Stimulated activated CD4-positive, alpha-beta T cell treated with anti-CD3 and anti-CD28 coated beads, Interleukin-1b, Interleukin-23, amount 100 ng/mL, for 24 hours (primary cell): Measurements from ENCODE around the gene PASK.

Source experiments
- DNase-seq, 4 experiments: peaks; one replicate each; pipeline ENCODE4 v3.0.0-alpha.2; 2020; ENCODE audit warnings: low read depth in 4 of 4, low spot score in 1 of 4

PASK gene

DNA sequence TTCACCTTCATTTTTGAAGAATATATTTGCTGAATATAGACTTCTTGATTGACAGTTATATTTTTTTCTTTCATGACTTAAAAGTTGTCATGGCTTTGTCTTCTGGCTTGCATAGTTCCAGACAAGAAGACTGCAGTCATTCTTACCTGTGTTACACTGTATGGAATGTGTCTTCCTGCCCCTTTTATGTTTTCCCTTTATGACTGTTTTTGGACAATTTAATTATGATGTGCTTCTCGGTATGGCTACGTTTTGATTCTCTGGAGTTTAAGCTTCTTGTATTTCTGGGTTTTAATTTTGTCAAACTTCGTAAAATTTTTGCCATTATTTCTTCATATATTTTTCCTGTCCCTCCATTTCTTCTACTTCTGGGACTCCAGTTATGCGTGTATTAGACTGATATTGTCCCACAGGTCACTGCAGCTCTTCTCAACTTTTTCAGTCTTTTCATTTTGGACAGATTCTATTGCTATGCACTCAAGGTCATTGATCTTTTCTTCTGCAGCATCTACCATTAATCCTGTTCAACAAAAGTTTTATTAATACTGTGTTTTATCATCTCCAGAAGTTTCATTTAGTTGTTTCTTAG lies 64.3 kb downstream of the PASK start:
- no peak for DNase-seq

DNA sequence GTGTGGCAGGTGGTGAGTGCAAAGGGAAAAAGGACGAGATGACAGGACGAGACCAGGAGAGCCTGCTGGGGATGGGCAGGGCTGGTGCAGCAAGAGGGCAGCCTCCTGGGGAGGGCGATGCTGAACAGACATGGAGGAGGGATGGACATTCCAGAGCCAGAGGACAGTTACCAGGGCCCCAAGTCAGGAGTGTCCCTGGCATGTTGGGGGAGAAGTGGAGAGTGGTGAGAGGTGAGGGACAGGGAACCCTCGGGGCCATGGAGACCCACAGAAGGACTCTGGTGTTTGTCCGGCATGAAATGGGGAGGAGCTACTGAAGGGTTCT lies 66.2 kb downstream of the PASK start:
- no peak for DNase-seq

DNA sequence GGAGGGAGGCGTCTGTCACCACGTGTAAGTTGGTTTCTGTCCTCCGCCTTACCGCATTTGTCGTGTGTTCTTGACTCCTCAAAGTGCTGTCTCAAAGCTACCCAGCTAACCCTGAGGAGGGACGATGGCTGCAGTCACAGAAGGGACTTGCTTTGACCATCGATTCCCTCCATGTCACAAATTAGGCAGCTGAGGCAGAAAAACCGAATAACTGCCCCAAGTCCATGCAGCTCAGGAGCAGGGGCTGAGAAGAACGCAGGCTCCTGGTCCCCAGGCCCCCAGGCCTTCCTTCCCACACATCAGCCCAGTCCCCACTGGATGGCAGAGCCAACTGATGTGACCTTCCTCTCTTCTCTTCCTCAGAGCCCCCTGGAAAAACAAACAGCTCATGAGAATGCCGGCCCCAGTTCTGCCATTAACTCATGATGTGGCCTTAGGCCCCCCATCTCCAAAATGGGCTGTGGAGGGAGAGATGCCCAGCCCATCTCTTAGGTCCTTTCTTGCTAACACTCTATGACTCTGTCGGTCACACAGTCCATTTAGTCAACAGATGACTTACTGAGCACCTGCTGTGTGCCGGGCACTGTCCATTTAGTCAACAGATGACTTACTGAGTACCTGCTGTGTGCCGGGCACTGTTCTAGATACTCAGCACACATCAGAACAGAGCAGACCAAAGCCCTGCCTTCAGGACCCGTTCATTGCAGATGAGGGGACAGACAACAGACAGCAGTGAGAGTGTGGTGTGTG lies 66.8 kb downstream of the PASK start:
- no peak for DNase-seq

DNA sequence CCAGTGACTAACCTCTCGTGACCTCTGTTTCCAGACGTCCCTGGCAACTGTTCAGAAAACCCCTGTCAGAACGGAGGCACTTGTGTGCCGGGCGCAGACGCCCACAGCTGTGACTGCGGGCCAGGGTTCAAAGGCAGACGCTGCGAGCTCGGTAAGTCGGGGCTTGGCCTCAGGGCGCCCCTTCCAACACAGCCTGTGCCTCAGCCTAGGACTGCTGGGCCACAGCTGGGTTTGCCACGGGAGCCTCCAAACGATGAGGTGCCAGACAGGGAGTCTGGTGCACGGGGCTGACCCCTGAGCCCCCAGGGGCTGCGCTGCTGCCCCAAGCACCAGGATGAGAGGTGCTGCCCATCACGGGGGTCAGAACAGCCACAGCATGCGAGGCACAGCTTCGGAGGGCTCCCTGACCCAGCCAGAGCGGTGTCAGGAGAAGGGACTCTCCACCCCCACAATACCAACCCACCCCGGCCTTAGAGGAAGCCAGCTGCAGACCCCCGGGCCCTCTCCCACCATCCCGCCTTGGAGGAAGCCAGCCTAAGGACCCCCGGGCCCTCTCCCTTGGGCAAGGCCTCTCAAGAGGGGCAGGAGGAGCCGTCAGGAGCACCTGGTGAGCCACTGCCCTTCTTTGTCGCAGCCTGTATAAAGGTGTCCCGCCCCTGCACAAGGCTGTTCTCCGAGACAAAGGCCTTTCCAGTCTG lies 67.5 kb downstream of the PASK start:
- DNase-seq, result no peak

DNA sequence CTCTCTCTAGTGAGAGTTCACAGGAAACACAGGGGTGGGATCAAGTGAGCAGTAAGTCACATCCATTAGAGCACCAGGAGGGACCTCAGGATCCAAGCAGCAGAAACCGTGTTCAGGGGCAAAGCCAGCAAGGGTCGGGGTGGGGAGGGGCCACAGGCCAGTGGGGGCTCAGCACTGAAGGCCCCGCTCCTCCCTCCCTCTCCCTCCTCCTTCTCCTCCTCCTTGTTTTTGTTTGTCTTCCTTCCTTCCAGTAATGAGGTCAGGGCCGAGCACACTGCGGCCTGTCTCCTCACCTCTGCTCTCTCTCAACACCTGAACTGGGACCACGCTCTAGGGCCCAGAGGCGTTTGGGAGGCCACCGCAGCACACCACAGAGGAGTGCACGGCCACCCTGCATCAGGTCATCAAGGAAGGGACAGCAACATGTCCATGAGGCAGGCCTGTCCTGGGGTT lies 68.1 kb downstream of the PASK start:
- DNase-seq, result no peak

DNA sequence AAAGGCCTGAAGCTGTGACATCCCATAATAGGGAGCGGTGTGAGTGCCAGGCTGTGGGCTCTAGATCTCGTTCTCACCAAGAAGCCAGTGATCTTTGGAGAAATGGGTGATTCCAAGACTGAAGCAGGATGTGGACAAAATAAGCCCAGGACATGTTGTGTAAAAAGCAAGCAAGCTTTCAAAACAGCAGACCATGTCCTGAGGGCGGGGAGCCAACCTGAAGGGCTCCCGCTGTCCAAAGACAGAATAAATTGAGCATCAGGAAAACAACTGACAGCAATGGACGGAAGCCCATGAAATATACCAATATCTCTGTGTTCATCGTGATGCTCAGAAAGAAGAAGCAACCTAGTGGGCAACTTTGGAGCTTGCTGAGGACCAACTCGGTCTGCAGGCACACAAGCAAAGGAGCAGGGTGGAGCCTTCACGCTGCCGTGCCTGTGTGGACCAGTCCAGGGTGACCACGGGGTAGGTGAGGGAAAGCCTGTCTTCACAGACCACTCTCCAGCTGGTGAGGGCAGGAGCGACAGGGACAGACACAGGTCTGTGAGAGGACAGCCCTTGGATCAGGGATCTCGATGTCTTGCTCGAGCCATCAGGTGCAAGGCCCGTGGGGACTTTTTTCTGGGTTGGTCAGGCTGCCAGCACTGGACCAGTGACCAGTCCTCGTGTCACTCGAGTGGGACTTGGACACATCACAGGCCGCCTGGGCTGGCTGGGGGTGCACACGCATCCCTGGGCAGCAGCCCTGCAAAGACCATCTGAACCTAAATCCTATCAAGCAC lies 68.7 kb downstream of the PASK start:
- DNase-seq, result no peak

DNA sequence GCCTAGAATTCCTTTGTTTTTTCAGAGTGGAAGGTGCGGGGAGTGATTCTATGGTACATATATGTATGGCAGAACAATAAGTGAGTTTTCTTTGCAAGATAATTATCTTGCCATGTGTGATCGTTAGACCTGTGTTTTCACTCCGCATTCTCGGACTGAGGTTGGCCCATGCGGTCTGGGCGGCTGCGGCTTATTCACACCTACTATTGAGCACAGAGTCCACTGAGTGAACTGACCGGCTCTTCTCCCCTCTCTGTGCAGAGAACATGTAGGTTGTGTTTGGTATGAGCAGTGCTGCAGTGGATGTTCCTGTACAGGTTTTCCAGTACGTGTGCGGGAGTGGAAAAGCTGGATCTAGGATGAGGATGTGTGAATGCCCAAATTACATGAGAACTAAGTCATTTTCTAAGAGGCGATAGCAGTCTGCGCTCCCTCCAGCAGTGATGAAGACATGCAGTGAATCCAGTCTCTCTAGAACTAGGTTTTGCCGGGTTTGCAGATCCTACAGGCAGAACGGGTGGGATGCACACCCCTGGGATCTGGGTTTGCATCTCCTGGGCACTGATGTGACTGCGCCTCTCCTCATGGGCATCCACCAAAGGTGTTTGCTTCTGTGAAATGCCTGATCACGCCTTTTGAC lies 74.3 kb downstream of the PASK start:
- DNase-seq, result no peak

DNA sequence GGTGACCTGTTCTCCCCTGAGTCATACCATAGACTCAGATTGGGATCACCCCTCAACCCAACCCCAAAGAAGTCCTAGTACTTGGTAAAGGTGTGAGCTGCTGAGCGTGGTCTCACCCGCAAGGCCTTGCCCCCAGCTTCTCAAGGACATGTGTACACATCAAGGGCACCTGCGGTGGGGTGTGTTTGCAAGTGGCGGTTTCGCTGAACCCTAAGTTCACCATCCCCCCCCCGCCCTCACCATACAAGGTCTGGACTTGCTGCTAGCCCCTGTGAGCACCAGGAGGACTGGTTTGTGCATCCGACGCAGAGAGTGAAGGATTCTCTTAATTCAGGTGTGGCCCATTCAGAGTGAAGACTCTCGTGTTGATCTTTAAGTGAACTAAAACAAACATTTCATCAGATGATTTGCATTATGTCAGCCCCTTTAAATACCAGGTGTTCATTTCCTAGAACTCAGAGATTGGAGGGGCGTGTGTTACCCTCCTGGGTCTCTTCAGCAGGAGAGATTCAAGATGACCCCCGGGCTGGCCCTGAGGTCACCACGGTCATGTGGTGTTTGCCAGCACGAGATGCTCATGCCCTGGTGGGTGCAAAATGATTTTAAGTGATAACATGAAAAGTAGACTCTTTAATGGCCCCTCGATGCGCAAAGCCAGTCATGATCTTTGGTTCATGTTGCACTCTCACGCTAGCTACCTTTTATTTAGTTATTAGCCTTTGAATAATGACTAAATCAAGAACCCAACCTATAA lies 75.0 kb downstream of the PASK start:
- no peak for DNase-seq

DNA sequence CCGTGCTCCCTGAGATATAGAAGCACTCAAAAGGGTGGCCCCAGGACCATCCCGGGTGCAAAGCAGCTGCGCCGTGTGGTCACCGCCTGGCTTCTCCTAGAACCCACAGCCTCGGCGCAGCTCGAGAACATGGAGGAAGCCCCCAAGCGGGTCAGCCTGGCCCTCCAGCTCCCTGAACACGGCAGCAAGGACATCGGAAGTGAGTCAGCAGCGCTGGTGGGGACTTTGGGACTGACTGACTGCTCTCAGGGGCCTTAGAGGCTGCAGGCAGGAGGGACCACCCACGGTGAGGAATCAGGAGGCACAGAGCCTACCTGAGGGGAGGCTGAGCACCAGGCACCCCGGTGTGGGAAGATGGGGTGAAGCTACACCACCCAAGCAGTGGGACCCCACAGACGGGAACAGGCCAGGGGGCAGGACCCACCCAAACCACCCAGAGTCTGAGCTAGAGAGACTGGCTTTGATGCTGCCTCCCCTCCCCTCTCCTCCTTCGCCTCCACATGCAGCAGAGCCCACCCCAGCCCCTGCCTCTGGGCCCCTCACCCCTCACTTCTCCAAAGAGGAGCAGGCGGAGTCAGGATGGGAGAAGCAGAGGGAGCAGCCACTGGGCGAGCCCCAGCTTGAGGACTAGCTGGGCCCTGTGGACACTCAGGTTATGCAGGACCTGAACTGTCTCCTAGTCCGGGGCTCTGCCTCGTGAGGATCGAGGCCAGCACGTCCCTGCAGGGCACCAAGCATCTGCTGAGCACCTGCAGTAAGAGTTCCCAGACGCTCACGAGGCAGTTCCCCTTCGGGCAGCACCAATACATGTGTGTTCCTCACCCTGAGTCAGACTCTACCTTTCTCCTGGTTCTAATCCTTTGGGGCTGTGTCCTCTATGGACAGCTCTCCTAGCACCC lies 75.9 kb downstream of the PASK start:
- no peak for DNase-seq

DNA sequence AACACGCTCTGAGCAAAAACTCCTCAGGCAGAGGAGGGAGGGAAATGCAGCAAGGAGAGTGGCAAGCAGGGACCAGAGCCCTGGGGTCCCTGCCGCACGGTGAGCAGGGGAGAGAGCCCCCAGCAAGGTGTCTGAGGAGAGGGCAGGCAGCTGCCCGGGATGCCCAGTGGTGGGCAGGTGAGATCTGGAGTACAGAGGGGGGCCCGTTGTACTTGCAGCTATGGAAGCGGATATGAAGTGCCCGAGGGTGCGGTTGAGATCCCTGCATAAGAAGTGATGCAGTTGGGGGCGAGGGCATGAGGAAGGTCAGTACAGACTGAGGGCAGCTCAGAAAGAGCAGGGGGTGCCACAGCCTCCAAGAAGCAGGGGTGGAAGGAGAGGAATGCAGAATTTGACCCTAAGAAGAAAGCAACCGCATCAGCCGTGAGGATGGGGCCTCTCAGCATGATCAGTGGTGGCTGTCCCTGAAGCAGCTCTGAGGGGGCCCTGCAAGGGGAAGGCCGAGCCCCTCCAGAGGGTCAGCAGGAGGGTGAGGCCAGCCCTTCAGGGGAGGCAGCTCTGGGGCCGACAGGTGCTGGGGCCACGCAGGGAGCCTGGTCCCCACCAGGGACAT lies 76.6 kb downstream of the PASK start:
- no peak for DNase-seq

DNA sequence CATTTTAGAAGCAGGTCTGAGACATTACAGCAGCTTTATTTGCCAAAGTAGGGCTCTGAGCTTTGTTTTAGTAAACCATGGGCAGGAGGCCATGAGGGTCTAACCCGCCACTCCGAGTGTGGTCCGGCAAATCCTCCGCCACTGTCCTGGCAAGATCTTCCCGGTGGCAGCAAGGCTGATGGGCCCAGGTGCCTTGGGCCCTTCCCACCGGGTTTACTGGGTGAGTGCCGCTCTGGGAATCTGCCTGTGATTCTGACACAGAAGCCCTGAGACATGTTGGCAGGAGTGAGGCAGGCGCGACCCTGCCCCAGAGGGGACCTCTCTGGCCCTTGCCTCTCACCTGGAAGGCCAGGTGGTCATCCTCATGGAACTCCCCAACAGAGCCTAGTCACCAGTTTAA lies 77.1 kb downstream of the PASK start:
- no peak for DNase-seq

DNA sequence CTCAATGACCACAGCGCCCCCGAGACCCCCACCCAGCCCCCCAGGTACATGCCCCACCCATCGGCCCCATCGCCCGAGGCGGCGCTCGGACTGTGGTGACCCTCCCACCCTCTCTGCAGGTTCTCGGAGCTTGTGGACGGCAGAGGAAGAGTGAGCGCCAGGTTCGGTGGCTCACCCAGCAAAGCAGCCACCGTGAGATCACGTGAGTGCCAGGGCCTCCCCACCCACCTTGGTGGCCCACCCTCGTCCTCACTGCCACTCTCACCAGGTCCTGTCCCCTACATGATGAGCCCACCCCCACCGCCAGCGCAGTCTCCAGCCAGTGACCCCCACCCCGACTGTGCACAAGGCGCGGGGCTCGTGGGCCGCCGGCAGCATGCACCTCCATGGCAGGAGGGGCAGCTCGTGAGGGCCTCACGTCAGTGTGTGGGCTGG lies 77.6 kb downstream of the PASK start:
- no peak for DNase-seq

DNA sequence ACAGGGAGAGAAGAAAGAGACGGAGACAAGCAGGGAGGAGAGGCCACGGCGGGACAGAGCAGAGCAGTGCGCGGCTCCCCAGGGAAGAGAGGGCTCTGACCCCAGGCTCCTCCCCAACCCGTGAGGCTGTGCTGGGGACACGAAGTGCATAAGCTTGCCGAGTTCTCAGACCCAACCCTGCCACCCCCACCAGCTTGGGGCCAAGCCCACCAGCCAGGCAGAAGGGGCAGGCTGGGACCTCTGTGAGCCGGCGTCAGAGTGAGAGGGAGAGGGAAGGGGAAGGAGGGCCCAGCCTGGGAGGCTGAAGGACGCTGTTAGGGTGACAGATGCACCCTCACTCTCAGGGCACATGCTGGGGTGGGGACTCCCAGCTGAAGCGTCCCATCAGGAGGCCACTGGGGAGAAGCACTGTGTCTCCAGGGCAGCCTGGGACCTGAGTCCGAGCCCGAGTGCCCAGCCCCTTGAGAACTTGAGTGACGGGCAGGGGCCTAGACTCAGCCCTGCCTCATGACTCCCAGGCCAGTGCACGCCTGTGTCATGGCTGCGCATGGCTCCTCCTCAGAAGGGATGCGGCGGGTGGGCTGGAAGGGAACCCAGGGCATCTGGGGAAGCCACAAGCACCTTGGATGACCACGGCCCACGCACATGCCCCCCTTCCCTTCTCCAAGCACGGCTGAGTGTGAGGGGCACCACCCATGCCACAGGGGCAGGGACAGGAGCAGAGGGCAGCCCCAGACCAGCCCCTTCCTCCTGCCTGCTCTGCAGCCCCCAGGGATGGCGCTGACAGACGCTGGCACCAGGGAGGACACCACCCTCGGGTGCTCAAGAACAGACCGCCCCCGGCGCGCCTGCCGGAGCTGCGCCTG lies 78.2 kb downstream of the PASK start:
- DNase-seq, result no peak

DNA sequence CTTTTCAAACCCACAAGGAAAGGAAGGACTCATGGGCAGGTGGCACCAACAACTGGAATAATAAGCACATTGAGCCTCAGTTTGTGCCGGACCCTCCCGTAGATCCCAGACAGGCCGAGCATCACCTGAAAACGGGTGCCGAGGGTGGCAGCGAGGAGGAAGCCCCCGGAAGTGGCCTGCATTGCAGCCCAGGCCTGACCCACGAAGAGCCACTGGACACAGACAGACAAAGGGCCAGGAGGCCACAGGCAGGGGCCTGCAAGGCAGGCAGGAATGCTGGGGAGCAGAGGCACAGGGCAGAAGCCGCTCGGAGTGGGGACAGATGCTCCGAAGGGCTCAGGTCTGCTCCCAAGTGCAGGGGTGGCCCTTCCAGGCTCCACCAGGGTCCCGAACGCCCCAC lies 78.9 kb downstream of the PASK start:
- no peak for DNase-seq

DNA sequence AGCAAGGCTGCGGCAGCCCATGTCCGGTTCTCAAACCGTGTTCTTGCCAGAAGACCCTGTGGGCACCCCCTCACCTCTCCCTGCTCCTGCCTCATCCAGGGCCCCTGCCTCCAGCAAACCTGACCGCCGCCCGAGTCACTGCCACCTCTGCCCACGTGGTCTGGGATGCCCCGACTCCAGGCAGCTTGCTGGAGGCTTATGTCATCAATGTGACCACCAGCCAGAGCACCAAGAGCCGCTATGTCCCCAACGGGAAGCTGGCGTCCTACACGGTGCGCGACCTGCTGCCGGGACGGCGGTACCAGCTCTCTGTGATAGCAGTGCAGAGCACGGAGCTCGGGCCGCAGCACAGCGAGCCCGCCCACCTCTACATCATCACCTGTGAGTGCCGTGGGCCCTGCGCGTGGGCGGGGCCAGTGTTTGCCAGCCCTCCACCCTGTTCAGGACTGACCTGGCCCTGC lies 79.4 kb downstream of the PASK start:
- no peak for DNase-seq

DNA sequence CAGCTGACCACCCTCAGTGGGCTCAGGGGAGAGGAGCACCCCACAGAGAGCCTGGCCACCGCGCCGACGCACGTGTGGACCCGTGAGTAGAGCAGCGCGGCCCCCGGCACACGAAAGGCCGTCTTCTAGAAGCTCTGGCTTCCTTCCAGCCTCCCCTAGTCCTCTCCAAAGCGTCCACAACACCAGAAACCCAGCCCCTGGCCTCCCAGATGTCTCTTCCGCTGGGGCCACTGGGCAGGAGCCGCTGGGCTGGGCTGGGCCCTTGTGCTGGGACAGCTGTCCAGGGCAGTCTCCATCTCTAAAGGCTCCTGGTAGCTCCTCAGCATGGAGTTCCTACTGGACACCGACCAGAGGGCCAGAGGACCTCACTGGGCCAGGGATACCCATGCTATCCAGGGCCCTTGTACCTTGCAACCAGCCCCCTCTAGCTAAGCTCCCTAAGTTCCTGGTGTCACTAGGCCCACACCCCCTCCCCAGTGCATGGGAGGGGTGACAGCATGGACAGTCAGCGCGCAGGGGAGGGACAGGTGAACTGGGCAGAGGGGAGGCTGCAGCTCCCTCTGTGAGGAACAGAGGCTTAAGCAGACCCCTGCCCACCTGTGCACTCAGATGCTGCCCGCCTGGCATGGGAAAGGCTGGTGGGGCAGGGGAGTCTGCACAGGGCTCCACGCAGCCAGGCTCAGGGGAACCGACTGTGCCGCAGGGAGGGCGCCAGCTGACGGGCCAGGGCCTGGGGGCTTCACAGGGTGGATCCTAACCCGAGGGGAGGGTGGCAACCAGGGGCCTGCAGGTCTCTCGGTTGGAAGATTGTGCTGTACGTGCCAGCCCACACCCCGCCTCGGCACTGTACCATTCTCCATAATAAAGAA lies 80.1 kb downstream of the PASK start:
- no peak for DNase-seq
